Heart left ventricle (tissue), 16 donors: Measurements from ENCODE around the gene PCSK5. TPM values are rescaled to one million over a fixed set of nuclear protein-coding genes. Genes with fewer than 3 reads are reported as not detected.

Source experiments
- ATAC-seq, 4 donors: fragments of 200-7000 bp; cut with Tn5 transposase; one replicate each; pipeline ENCODE4 v1.9.1; 2020 to 2022; ENCODE audit warnings: moderate library complexity in 4 of 4, mild to moderate bottlenecking in 3 of 4, moderate number of reproducible peaks in 1 of 4
- DNase-seq, 5 donors: peaks; one replicate each; pipeline ENCODE4 v3.0.0-alpha.2; 2020
- H3K27ac ChIP-seq, 12 donors: fragments of 200-600 bp; sonication (generic) in 4 of 12; one replicate each; pipeline versions ENCODE4 v1.5.0 to v1.8.0; 2016 to 2022; ENCODE audit warnings: mild to moderate bottlenecking in 2 of 12
- H3K27me3 ChIP-seq, 9 donors: fragments of 200-600 bp; sonication (generic) in 2 of 9; one replicate each; pipeline versions ENCODE4 v1.5.1 to v1.8.0; 2016 to 2022; ENCODE audit warnings: mild to moderate bottlenecking in 3 of 9
- H3K36me3 ChIP-seq, 9 donors: fragments of 200-600 bp; sonication (generic) in 2 of 9; one replicate each; pipeline versions ENCODE4 v1.5.0 to v1.8.0; 2018 to 2022; ENCODE audit warnings: mild to moderate bottlenecking in 2 of 9
- H3K4me1 ChIP-seq, 12 donors: fragments of 200-600 bp; sonication (generic) in 4 of 12; one replicate each; pipeline versions ENCODE4 v1.5.0 to v1.8.0; 2016 to 2022; ENCODE audit warnings: mild to moderate bottlenecking in 3 of 12
- H3K4me3 ChIP-seq, 12 donors: fragments of 200-600 bp; sonication (generic) in 4 of 12; one replicate each; pipeline versions ENCODE4 v1.5.0 to v1.8.0; 2017 to 2022; ENCODE audit warnings: mild to moderate bottlenecking in 9 of 12, moderate library complexity in 4 of 12
- H3K9me3 ChIP-seq, 12 donors: fragments of 200-600 bp; sonication (generic) in 4 of 12; one replicate each; pipeline versions ENCODE4 v1.5.0 to v1.8.0; 2016 to 2022; ENCODE audit warnings: mild to moderate bottlenecking in 1 of 12
- CTCF ChIP-seq, 12 donors: fragments of 200-600 bp; sonication (generic) in 4 of 12; IDR thresholded peaks; one replicate each; pipeline versions ENCODE4 v1.5.0 to v1.8.0; 2018 to 2022; ENCODE audit warnings: antibody characterized with exemption in 12 of 12, mild to moderate bottlenecking in 5 of 12
- POLR2A ChIP-seq, 2 donors: fragments of 450-650 bp; IDR thresholded peaks; one replicate each; pipeline ENCODE4 v1.6.1; 2017; ENCODE audit warnings: antibody characterized with exemption in 2 of 2, mild to moderate bottlenecking in 2 of 2, moderate library complexity in 2 of 2
- WGBS, 4 donors: extraction: QIAGEN DNeasy Blood & Tissue Kit in 2 of 4; methylation state at CpG; one replicate each; pipeline versions ENCODE4 v1.1.5 to v1.1.7; 2013 to 2018; 5-methylcytosine and 5-hydroxymethylcytosine counted together
- intact Hi-C, 10 donors: fragments of 100-400 bp; cut with DNase I; formaldehyde crosslinking; loops; one replicate each; pipeline versions ENCODE4 v1.11.1 to v1.14.2; 2022
- polyA plus RNA-seq, 2 donors: library from polyadenylated mRNA; stranded (reverse); fragments of 200-250 nt; gene quantifications; one replicate each; pipeline ENCODE4 v1.2.3, GENCODE V29; 2013
- total RNA-seq, 9 donors: library from RNA; depleted of rRNA in 2 of 9; stranded (reverse); fragments of >200 nt in 2 of 9; fragmentation: NEBNext Ultra II Directional in 3 of 9; extraction: Animal tissue kit (Norgen Biotek cat#: 25700) in 3 of 9; gene quantifications; one replicate each; pipeline versions ENCODE4 v1.1.0 to v1.2.4, GENCODE V29; 2016 to 2023
- donor health status: ischemic (EF 13 %, LVEDD 7.1; RV severe dilation, severe dysfunction).
- donor health status: healthy with polysubstance abuse.
- donor health status: DM: no; HTN: yes; CAD: no.
- donor health status: DM: no; HTN: no; CAD: no.
- donor health status: ischemic (EF 25% LVEDD 6.9; RV normal size, moderate dysfunction).
- donor health status: ischemic (EF 25% LVEDD 5.7; RV mildly dilated, moderate dysfunction).
- donor health status: healthy.
- donor health status: DM: yes; HTN: yes; CAD: no.
- donor health status: ischemic (EF 35%, LVEDD 5.7; RV mildly dilated, moderate dysfunction).
- donor health status: nonischemic (EF 11% LVEDD 7.7; RV severe dilation, severe dysfunction).
- donor health status: DM: yes; HTN: yes; CAD: no.
- donor health status: PGD.
- donor health status: ischemic (EF 29% LVEDD 5.4; RV normal size, mild dysfunction).
- donor health status: nonischemic (EF 23%, LVEDD 6.1; RV moderate dilation, normal function).

Gene PCSK5
- total and polyA plus RNA-seq, 11 donors, result 1.3 to 13.6 (median 5.9) TPM

- Histone ChIP-seq H3K27ac (no peak overlapping the region), H3K4me1 (peaks cover 0 to 11% (median 0%) of the 10 kb centered on the region in 12 donors), H3K9me3 (no peaks in the 10 kb centered on the region), H3K36me3 (no peaks in the 10 kb centered on the region), H3K27me3 (no peaks in the 10 kb centered on the region), H3K4me3 (no peak overlapping the region)
- no peak for TF ChIP-seq CTCF (IDR thresholded peaks at IDR 0.05)
- no peak for TF ChIP-seq POLR2A (IDR thresholded peaks at IDR 0.05)
- intact Hi-C loops, result loop anchor here in 1 of 10 donors (10.0 kb wide), 1 partner anchor 63 kb away; no protein-coding TSS in a partner anchor
- ATAC-seq (no peak), DNase-seq (no peak)
- 82 to 98% (median 90%) methylated on average over 2 of the region's 2 CpGs for WGBS, 4 donors
Observed at GRCh38 chr9:76247426-76247825, 357.0 kb downstream of the PCSK5 start.

- TF ChIP-seq POLR2A (IDR thresholded peaks at IDR 0.05) (no peak), CTCF (IDR thresholded peaks at IDR 0.05) (no peak)
- no peaks in the 10 kb centered on the region for H3K36me3 ChIP-seq
- no peak overlapping the region for H3K4me3 ChIP-seq
- peaks cover 0 to 11% (median 0%) of the 10 kb centered on the region in 12 donors for H3K4me1 ChIP-seq
- H3K27ac ChIP-seq, result no peak overlapping the region
- H3K9me3 ChIP-seq, result no peaks in the 10 kb centered on the region
- ATAC-seq (no peak), DNase-seq (no peak)
- H3K27me3 ChIP-seq, result no peaks in the 10 kb centered on the region
- intact Hi-C loops, result loop anchor here in 1 of 10 donors (10.0 kb wide), 1 partner anchor 65 kb away; no protein-coding TSS in a partner anchor
Observed at GRCh38 chr9:76249309-76249708, 358.8 kb downstream of the PCSK5 start.

- intact Hi-C loops, result no loop called here
- 41 to 51% (median 44%) methylated on average over 12 of the region's 12 CpGs for WGBS, 4 donors
Observed at GRCh38 chr9:76255781-76256455, 365.4 kb downstream of the PCSK5 start.

More at GRCh38 chr9:76255781-76256455, 365.4 kb downstream of the PCSK5 start:
- Histone ChIP-seq H3K36me3 (no peaks in the 10 kb centered on the region), H3K27me3 (no peaks in the 10 kb centered on the region), H3K9me3 (no peaks in the 10 kb centered on the region), H3K4me3 (peak overlapping the region in 8 of 12 donors; percentile 2 to 27 (median 20)), H3K4me1 (peaks cover 0 to 18% (median 0%) of the 10 kb centered on the region in 12 donors), H3K27ac (peak overlapping the region in 10 of 12 donors; percentile 10 to 71 (median 43))
- ATAC-seq (peak; percentile 87 to 96 (median 94)), DNase-seq (peak in 4 of 5 donors; percentile 54 to 78 (median 66))
- TF ChIP-seq CTCF (IDR thresholded peaks at IDR 0.05) (no peak), POLR2A (IDR thresholded peaks at IDR 0.05) (no peak)
